Measurements from ENCODE around the gene TSHZ2.

TSHZ2 gene

GRCh38 chr20:53283597-53283996 lies 311.4 kb downstream of the TSHZ2 start:
- Histone ChIP-seq H3K27me3 (ENCODE audit: control insufficient read depth in 1 of 2, insufficient read depth in 1 of 2, low read length in 2 of 2) (no peaks in the 10 kb centered on the region), H3K4ac (ENCODE audit: low read depth in 1 of 2, low read length in 2 of 2) (no peak overlapping the region), H2BK12ac (ENCODE audit: low read length in 2 of 2) (no peak overlapping the region), H3K9me3 (ENCODE audit: control insufficient read depth, low read length) (no peaks in the 10 kb centered on the region), H3K36me3 (ENCODE audit: control insufficient read depth in 1 of 2, insufficient read depth in 2 of 2, low read depth in 1 of 2, low read length in 2 of 2) (peaks cover 0 to 8% of the 10 kb centered on the region in 2 experiments), H2AFZ (ENCODE audit: low read depth, low read length) (no peak overlapping the region), H3K79me1 (replicated peaks; ENCODE audit: low read length, poor library complexity, severe bottlenecking) (no peaks in the 10 kb centered on the region), H3K23ac (ENCODE audit: low read length in 2 of 2) (no peak overlapping the region), H2BK5ac (ENCODE audit: low read depth, low read length, poor library complexity, severe bottlenecking) (no peak overlapping the region), H3K4me2 (ENCODE audit: low read length, poor library complexity, severe bottlenecking) (no peak overlapping the region), H3K4me1 (ENCODE audit: control insufficient read depth, insufficient read depth, low read depth, low read length) (no peaks in the 10 kb centered on the region), H2AK5ac (ENCODE audit: low read length, severe bottlenecking) (no peak overlapping the region), H4K91ac (ENCODE audit: low read length) (no peak overlapping the region), H3K18ac (ENCODE audit: low read depth in 1 of 2, low read length in 2 of 2) (no peak overlapping the region), H3K9ac (ENCODE audit: low read length) (no peak overlapping the region), H2BK120ac (ENCODE audit: low read depth, low read length) (no peak overlapping the region), H3K27ac (ENCODE audit: low read length, poor library complexity, severe bottlenecking) (no peak overlapping the region), H4K8ac (ENCODE audit: low read length) (no peak overlapping the region), H3K14ac (ENCODE audit: low read length in 2 of 2) (no peak overlapping the region), H2BK15ac (ENCODE audit: low read depth, poor library complexity, severe bottlenecking) (no peak overlapping the region), H3K4me3 (ENCODE audit: insufficient read depth in 1 of 2, low read depth in 1 of 2, low read length in 2 of 2) (no peak overlapping the region)
- DNase-seq = no peak
- 90% methylated on average over 2 of the region's 3 CpGs for WGBS

DNA sequence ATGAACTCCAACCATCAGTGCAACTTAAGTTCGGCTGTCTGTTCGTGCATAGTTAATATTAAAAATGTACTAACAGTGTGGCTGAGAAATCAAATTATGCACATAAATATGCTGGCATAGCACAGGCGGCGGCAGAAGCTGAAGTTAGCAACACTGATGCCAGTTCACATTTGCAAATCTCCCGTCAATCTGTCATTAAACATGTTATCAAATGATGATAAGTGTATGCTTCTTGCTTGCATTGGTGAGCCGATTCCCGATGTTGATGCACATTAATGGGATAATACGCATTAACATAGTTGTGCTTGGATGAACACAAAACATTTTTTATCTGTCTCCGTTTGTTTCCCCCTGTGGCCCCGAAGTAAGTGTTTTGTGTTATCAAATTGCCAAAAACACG lies 312.1 kb downstream of the TSHZ2 start:
- Histone ChIP-seq H4K91ac (ENCODE audit: low read length) (no peak overlapping the region), H3K18ac (ENCODE audit: low read depth in 1 of 2, low read length in 2 of 2) (no peak overlapping the region), H3K23ac (ENCODE audit: low read length in 2 of 2) (no peak overlapping the region), H3K4me3 (ENCODE audit: insufficient read depth in 1 of 2, low read depth in 1 of 2, low read length in 2 of 2) (no peak overlapping the region), H3K4me2 (ENCODE audit: low read length, poor library complexity, severe bottlenecking) (no peak overlapping the region), H3K9ac (ENCODE audit: low read length) (no peak overlapping the region), H3K27me3 (ENCODE audit: control insufficient read depth in 1 of 2, insufficient read depth in 1 of 2, low read length in 2 of 2) (no peaks in the 10 kb centered on the region), H3K4me1 (ENCODE audit: control insufficient read depth, insufficient read depth, low read depth, low read length) (no peaks in the 10 kb centered on the region), H3K27ac (ENCODE audit: low read length, poor library complexity, severe bottlenecking) (no peak overlapping the region), H2BK5ac (ENCODE audit: low read depth, low read length, poor library complexity, severe bottlenecking) (no peak overlapping the region), H3K79me1 (replicated peaks; ENCODE audit: low read length, poor library complexity, severe bottlenecking) (no peaks in the 10 kb centered on the region), H3K9me3 (ENCODE audit: control insufficient read depth, low read length) (no peaks in the 10 kb centered on the region), H2BK120ac (ENCODE audit: low read depth, low read length) (no peak overlapping the region), H2BK12ac (ENCODE audit: low read length in 2 of 2) (no peak overlapping the region), H3K4ac (ENCODE audit: low read depth in 1 of 2, low read length in 2 of 2) (no peak overlapping the region), H2BK15ac (ENCODE audit: low read depth, poor library complexity, severe bottlenecking) (no peak overlapping the region), H3K36me3 (ENCODE audit: control insufficient read depth in 1 of 2, insufficient read depth in 2 of 2, low read depth in 1 of 2, low read length in 2 of 2) (peaks cover 0 to 8% of the 10 kb centered on the region in 2 experiments), H4K8ac (ENCODE audit: low read length) (no peak overlapping the region), H3K14ac (ENCODE audit: low read length in 2 of 2) (no peak overlapping the region), H2AK5ac (ENCODE audit: low read length, severe bottlenecking) (no peak overlapping the region), H2AFZ (ENCODE audit: low read depth, low read length) (no peak overlapping the region)
- no peak for DNase-seq
- 98% methylated on average over 10 of the region's 11 CpGs for WGBS

DNA sequence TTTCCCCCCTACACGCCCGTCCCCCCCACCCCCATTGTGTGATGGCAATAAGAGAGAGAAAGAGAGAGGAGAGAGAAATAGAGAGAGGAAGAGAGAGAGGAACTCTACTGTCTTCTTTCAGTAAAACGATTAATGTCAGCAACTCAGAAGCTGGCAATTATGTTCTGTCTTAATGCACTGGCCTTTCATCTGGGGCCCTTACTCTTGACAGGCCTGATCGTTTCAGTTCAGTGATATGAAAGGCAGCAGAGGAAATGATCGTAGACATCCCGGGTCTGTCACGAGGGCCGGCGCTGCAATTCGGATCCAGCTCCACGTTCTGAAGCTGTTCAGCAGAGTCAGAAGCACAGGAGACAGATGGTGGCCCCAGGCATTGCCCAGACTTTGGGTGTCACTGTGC lies 312.5 kb downstream of the TSHZ2 start:
- Histone ChIP-seq H3K79me1 (replicated peaks; ENCODE audit: low read length, poor library complexity, severe bottlenecking) (no peaks in the 10 kb centered on the region), H2BK15ac (ENCODE audit: low read depth, poor library complexity, severe bottlenecking) (no peak overlapping the region), H3K4me1 (ENCODE audit: control insufficient read depth, insufficient read depth, low read depth, low read length) (no peaks in the 10 kb centered on the region), H3K23ac (ENCODE audit: low read length in 2 of 2) (no peak overlapping the region), H4K8ac (ENCODE audit: low read length) (no peak overlapping the region), H2AK5ac (ENCODE audit: low read length, severe bottlenecking) (no peak overlapping the region), H2AFZ (ENCODE audit: low read depth, low read length) (no peak overlapping the region), H4K91ac (ENCODE audit: low read length) (no peak overlapping the region), H3K27ac (ENCODE audit: low read length, poor library complexity, severe bottlenecking) (no peak overlapping the region), H2BK120ac (ENCODE audit: low read depth, low read length) (no peak overlapping the region), H2BK12ac (ENCODE audit: low read length in 2 of 2) (no peak overlapping the region), H3K4ac (ENCODE audit: low read depth in 1 of 2, low read length in 2 of 2) (no peak overlapping the region), H3K9me3 (ENCODE audit: control insufficient read depth, low read length) (no peaks in the 10 kb centered on the region), H3K9ac (ENCODE audit: low read length) (no peak overlapping the region), H3K4me2 (ENCODE audit: low read length, poor library complexity, severe bottlenecking) (no peak overlapping the region), H3K4me3 (ENCODE audit: insufficient read depth in 1 of 2, low read depth in 1 of 2, low read length in 2 of 2) (no peak overlapping the region), H3K18ac (ENCODE audit: low read depth in 1 of 2, low read length in 2 of 2) (no peak overlapping the region), H3K27me3 (ENCODE audit: control insufficient read depth in 1 of 2, insufficient read depth in 1 of 2, low read length in 2 of 2) (no peaks in the 10 kb centered on the region), H3K36me3 (ENCODE audit: control insufficient read depth in 1 of 2, insufficient read depth in 2 of 2, low read depth in 1 of 2, low read length in 2 of 2) (peaks cover 0 to 8% of the 10 kb centered on the region in 2 experiments), H3K14ac (ENCODE audit: low read length in 2 of 2) (no peak overlapping the region), H2BK5ac (ENCODE audit: low read depth, low read length, poor library complexity, severe bottlenecking) (no peak overlapping the region)
- 66% methylated on average over 9 of the region's 11 CpGs for WGBS
- no peak for DNase-seq

DNA sequence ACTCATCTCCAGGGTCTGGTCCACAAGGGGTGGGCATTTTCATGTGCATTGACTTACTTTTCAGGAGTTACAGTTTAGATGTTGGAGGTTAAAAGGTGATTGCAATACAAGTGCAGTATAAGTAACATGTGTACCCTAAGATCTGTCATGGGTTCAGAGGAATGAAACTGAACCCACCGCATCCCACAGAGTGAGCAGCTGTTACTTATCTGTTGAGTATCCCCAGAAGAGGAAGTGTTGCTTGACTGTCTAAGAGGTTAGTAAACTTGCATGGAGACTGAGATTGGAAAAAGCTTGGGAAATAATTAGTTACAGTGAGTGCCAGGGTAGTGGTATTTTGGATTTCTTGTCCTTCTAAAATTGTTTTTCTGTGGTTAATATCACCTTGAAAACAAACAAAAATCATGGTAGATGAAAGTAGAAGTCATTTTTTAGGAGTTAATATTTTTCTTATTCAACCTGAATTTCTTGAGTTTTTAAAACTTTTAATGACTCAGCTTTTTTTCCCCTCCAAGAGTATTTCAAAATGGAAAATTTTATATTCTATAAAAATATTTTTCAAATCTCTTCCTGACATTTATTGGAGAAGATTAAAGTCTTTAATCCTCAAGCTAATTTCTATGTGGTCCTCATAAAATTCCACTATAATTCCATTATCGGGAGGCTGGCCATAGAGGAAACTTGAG lies 315.3 kb downstream of the TSHZ2 start:
- Histone ChIP-seq H3K27me3 (ENCODE audit: control insufficient read depth in 1 of 2, insufficient read depth in 1 of 2, low read length in 2 of 2) (no peaks in the 10 kb centered on the region), H3K23ac (ENCODE audit: low read length in 2 of 2) (no peak overlapping the region), H2BK12ac (ENCODE audit: low read length in 2 of 2) (no peak overlapping the region), H3K79me1 (replicated peaks; ENCODE audit: low read length, poor library complexity, severe bottlenecking) (no peaks in the 10 kb centered on the region), H3K4me3 (ENCODE audit: insufficient read depth in 1 of 2, low read depth in 1 of 2, low read length in 2 of 2) (no peak overlapping the region), H3K9me3 (ENCODE audit: control insufficient read depth, low read length) (no peaks in the 10 kb centered on the region), H2BK120ac (ENCODE audit: low read depth, low read length) (no peak overlapping the region), H3K18ac (ENCODE audit: low read depth in 1 of 2, low read length in 2 of 2) (no peak overlapping the region), H3K36me3 (ENCODE audit: control insufficient read depth in 1 of 2, insufficient read depth in 2 of 2, low read depth in 1 of 2, low read length in 2 of 2) (peaks cover 0 to 8% of the 10 kb centered on the region in 2 experiments), H3K4me1 (ENCODE audit: control insufficient read depth, insufficient read depth, low read depth, low read length) (no peaks in the 10 kb centered on the region), H4K8ac (ENCODE audit: low read length) (no peak overlapping the region), H2BK15ac (ENCODE audit: low read depth, poor library complexity, severe bottlenecking) (no peak overlapping the region), H3K9ac (ENCODE audit: low read length) (no peak overlapping the region), H3K14ac (ENCODE audit: low read length in 2 of 2) (no peak overlapping the region), H3K4ac (ENCODE audit: low read depth in 1 of 2, low read length in 2 of 2) (peak overlapping the region in 1 of 2 experiments; percentile 27), H4K91ac (ENCODE audit: low read length) (no peak overlapping the region), H2AFZ (ENCODE audit: low read depth, low read length) (no peak overlapping the region), H2BK5ac (ENCODE audit: low read depth, low read length, poor library complexity, severe bottlenecking) (no peak overlapping the region), H2AK5ac (ENCODE audit: low read length, severe bottlenecking) (no peak overlapping the region), H3K4me2 (ENCODE audit: low read length, poor library complexity, severe bottlenecking) (no peak overlapping the region), H3K27ac (ENCODE audit: low read length, poor library complexity, severe bottlenecking) (no peak overlapping the region)
- DNase-seq = no peak
- WGBS = 80% methylated on average over 2 of the region's 2 CpGs

All from mesenchymal stem cell (in vitro differentiated cells and primary cell).